OCI-LY1 (cell line): ENCODE results near the gene GCK.

Experiments used
- H2AFZ ChIP-seq: fragments of 200-600 bp; sonication (generic), shearing (Covaris generic); 2 replicates; pipeline ENCODE4 v1.6.0; 2014; ENCODE audit warnings: antibody characterized with exemption, mild to moderate bottlenecking, low read length
- H3F3A ChIP-seq: fragments of 200-600 bp; sonication (generic), shearing (Covaris generic); 2 replicates; pipeline ENCODE4 v1.6.0; 2014; ENCODE audit warnings: mild to moderate bottlenecking, antibody characterized with exemption, low read length, moderate library complexity; ENCODE audit not compliant: insufficient read depth
- H3K27ac ChIP-seq: fragments of 200-600 bp; sonication (generic); 2 replicates; pipeline ENCODE4 v1.5.1; 2014; ENCODE audit warnings: low read length, mixed run types, mild to moderate bottlenecking, low read depth; ENCODE audit not compliant: poor library complexity, severe bottlenecking
- H3K27me3 ChIP-seq: fragments of 200-600 bp; sonication (generic); 2 replicates; pipeline ENCODE4 v1.6.0; 2014; ENCODE audit warnings: antibody characterized with exemption, mild to moderate bottlenecking, low read length, moderate library complexity; ENCODE audit not compliant: insufficient read depth
- H3K36me3 ChIP-seq: fragments of 200-600 bp; sonication (generic); 2 replicates; pipeline ENCODE4 v1.6.1; 2014; ENCODE audit warnings: mild to moderate bottlenecking, antibody characterized with exemption, low read length, moderate library complexity, mixed read lengths; ENCODE audit not compliant: insufficient read depth
- H3K4me1 ChIP-seq: fragments of 200-600 bp; sonication (generic); 2 replicates; pipeline ENCODE4 v1.5.1; 2014; ENCODE audit warnings: mild to moderate bottlenecking, low read length, moderate library complexity; ENCODE audit not compliant: insufficient read depth, severe bottlenecking
- H3K4me2 ChIP-seq: fragments of 200-600 bp; sonication (generic), shearing (Covaris generic); 2 replicates; pipeline ENCODE4 v1.6.1; 2014; ENCODE audit warnings: low read length
- H3K4me3 ChIP-seq: fragments of 200-600 bp; sonication (generic); 2 replicates; pipeline ENCODE4 v1.5.1; 2014; ENCODE audit warnings: low read length, low read depth, mild to moderate bottlenecking, mixed read lengths; ENCODE audit not compliant: poor library complexity, severe bottlenecking
- H3K79me2 ChIP-seq: fragments of 200-600 bp; shearing (Covaris generic); 2 replicates; pipeline ENCODE4 v1.6.1; 2016; ENCODE audit warnings: mixed run types, low read length, mixed read lengths; ENCODE audit not compliant: insufficient read depth
- H3K9ac ChIP-seq: fragments of 200-600 bp; sonication (generic), shearing (Covaris generic); 2 replicates; pipeline ENCODE4 v1.6.1; 2014; ENCODE audit warnings: mild to moderate bottlenecking, low read length, mixed read lengths
- H3K9me2 ChIP-seq: fragments of 200-600 bp; sonication (generic), shearing (Covaris generic); 2 replicates; pipeline ENCODE4 v1.6.1; 2014; ENCODE audit warnings: low read depth, mild to moderate bottlenecking, low read length, mixed read lengths
- H3K9me3 ChIP-seq: fragments of 200-600 bp; shearing (Covaris generic); 2 replicates; pipeline ENCODE4 v1.6.1; 2014; ENCODE audit warnings: low read length, mixed read lengths
- H4K20me1 ChIP-seq: fragments of 200-600 bp; sonication (generic), shearing (Covaris generic); 2 replicates; pipeline ENCODE4 v1.6.0; 2016; ENCODE audit warnings: mild to moderate bottlenecking, low read length; ENCODE audit not compliant: insufficient read depth
- EZH2 ChIP-seq: fragments of 200-600 bp; sonication (generic), shearing (Covaris generic); IDR thresholded peaks from 2 replicates; pipeline ENCODE4 v1.8.0; 2017; ENCODE audit warnings: borderline replicate concordance, mixed run types, mild to moderate bottlenecking, antibody characterized with exemption, low read length, moderate library complexity, mixed read lengths
- TF ChIP-seq, protein P1 (sequence below): fragments of 200-600 bp; sonication (generic), shearing (Covaris generic); IDR thresholded peaks from 2 replicates; pipeline ENCODE4 v1.5.1; 2017; ENCODE audit warnings: mild to moderate bottlenecking, antibody characterized with exemption, low read length, moderate library complexity, mixed read lengths

GCK gene

DNA sequence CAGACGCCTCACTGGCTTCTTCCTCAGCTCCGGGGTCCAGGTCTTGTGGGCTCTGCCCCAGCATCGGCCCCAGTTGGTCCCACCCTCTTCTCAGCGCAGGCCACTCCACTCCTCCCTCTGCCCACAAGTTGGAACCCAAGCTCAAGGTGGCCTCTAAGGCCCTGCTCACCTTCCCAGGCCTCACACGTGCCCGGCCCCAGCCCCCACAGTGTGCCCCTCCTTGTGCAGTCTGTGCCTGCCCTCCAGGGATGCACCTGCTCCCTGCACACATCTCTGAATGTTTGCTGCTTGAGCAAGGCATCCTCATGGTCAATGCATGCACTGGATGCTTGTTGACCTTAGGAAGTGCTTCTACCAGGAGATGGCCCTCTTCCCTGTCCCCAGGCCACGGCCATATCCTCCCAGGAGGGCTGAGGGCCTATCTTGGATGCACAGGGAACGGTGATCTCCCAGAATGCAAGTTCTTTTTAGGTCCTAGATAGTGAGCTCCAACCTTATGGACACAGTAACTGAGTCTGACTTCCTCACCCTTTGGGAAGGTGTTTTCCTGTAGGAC, 92.8 kb downstream of the GCK start:
- no peaks in the 10 kb centered on the region for H3K36me3 ChIP-seq
- H3K27ac ChIP-seq: peak overlapping the region; percentile 96
- peaks cover 92% of the 10 kb centered on the region for H3K4me1 ChIP-seq
- peak overlapping the region; percentile 44 for H3K4me2 ChIP-seq
- peaks cover 12% of the 10 kb centered on the region; the same call in 1 of the 2 replicates for H3F3A ChIP-seq
- no peaks in the 10 kb centered on the region for H4K20me1 ChIP-seq
- TF ChIP-seq, protein P1, sequence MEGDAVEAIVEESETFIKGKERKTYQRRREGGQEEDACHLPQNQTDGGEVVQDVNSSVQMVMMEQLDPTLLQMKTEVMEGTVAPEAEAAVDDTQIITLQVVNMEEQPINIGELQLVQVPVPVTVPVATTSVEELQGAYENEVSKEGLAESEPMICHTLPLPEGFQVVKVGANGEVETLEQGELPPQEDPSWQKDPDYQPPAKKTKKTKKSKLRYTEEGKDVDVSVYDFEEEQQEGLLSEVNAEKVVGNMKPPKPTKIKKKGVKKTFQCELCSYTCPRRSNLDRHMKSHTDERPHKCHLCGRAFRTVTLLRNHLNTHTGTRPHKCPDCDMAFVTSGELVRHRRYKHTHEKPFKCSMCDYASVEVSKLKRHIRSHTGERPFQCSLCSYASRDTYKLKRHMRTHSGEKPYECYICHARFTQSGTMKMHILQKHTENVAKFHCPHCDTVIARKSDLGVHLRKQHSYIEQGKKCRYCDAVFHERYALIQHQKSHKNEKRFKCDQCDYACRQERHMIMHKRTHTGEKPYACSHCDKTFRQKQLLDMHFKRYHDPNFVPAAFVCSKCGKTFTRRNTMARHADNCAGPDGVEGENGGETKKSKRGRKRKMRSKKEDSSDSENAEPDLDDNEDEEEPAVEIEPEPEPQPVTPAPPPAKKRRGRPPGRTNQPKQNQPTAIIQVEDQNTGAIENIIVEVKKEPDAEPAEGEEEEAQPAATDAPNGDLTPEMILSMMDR: no peak; the same call in 1 of the 2 replicates
- no peak for TF ChIP-seq EZH2
- no peaks in the 10 kb centered on the region for H3K79me2 ChIP-seq
- no peaks in the 10 kb centered on the region for H3K27me3 ChIP-seq
- H3K9me3 ChIP-seq: no peaks in the 10 kb centered on the region
- peak overlapping the region; percentile 61 for H3K9ac ChIP-seq
- H3K9me2 ChIP-seq: no peaks in the 10 kb centered on the region
- no peak overlapping the region for H3K4me3 ChIP-seq
- no peak overlapping the region for H2AFZ ChIP-seq

DNA sequence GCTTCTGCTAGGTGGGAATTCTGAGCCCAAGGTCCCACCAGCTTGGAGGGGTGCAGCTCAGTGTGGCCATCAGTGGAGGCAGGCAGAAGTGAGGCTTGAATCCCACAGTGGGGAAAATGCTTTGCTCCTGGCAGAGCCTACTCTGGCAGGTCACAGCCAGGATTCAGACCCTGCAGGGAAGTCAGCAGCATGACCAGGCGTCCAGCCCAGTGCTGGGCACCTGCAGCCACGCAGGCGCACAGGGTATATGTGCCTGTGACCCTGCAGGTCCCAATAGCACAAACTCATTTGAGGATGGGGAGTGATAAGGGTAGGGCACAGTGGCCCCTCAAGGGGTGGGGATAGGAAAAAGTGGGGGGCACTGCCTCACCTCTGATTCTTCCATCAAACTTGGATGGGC, 93.5 kb downstream of the GCK start:
- peaks cover 12% of the 10 kb centered on the region; the same call in 1 of the 2 replicates for H3F3A ChIP-seq
- peak overlapping the region; percentile 44 for H3K4me2 ChIP-seq
- H2AFZ ChIP-seq: no peak overlapping the region
- no peaks in the 10 kb centered on the region for H4K20me1 ChIP-seq
- H3K36me3 ChIP-seq: no peaks in the 10 kb centered on the region
- H3K9me2 ChIP-seq: no peaks in the 10 kb centered on the region
- no peaks in the 10 kb centered on the region for H3K27me3 ChIP-seq
- H3K9me3 ChIP-seq: no peaks in the 10 kb centered on the region
- no peaks in the 10 kb centered on the region for H3K79me2 ChIP-seq
- peak overlapping the region; percentile 61 for H3K9ac ChIP-seq
- H3K4me1 ChIP-seq: peaks cover 86% of the 10 kb centered on the region
- H3K27ac ChIP-seq: peak overlapping the region; percentile 96
- TF ChIP-seq, protein P1: no peak
- no peak for TF ChIP-seq EZH2
- peak overlapping the region; percentile 22 for H3K4me3 ChIP-seq

DNA sequence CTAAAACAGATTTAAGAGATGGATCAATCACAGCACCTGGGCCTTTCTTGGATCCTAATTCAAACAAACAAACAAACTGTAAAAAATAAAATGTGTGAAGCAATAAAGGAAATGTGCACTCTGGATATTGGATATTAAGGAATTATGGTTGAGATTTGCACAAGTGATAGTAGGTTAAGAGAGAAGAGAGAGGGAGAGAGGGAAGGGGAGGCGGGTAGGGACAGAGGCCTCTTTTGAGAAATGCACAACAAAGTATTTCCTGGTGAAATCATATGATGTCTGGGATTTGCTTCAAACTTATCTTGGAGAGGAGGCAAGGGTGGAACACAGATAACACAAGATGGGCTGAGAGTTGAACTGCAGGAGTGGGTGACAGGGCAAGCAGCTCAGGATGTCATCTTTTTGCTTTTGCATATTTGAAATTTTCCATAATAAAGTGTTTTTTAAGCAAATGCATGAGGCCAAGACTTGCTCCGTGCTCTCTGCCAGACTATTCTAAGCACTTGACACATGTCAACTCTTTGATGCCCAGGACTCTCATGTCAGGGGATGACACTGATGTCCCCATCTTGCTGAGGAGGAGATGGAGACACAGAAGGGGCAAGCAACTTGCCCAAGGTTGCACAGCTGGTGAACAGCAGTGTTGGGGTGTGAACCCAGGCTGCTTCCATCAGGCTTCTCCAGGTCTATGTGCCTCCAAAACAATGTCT, 94.2 kb downstream of the GCK start:
- H3K4me2 ChIP-seq: peak overlapping the region; percentile 44
- H3F3A ChIP-seq: peaks cover 12% of the 10 kb centered on the region; the same call in 1 of the 2 replicates
- H3K4me1 ChIP-seq: peaks cover 79% of the 10 kb centered on the region
- peak overlapping the region; percentile 22 for H3K4me3 ChIP-seq
- H3K27ac ChIP-seq: peak overlapping the region; percentile 96
- no peaks in the 10 kb centered on the region for H3K36me3 ChIP-seq
- peak overlapping the region; percentile 61 for H3K9ac ChIP-seq
- H3K27me3 ChIP-seq: no peaks in the 10 kb centered on the region
- H3K79me2 ChIP-seq: no peaks in the 10 kb centered on the region
- H3K9me3 ChIP-seq: no peaks in the 10 kb centered on the region
- H3K9me2 ChIP-seq: no peaks in the 10 kb centered on the region
- no peak overlapping the region for H2AFZ ChIP-seq
- TF ChIP-seq, protein P1: no peak
- TF ChIP-seq EZH2: no peak
- no peaks in the 10 kb centered on the region for H4K20me1 ChIP-seq
